B cell (primary cell): ENCODE measurements around the gene CERS6. TPM values are rescaled to one million over a fixed set of nuclear protein-coding genes. Genes with fewer than 3 reads are reported as not detected.

Source experiments
- ATAC-seq: fragments of 200-7000 bp; cut with Tn5 transposase; one replicate; pipeline ENCODE4 v1.10.0; 2021; ENCODE audit warnings: low read depth, mild to moderate bottlenecking, moderate number of reproducible peaks, moderate library complexity
- CTCF ChIA-PET: fragments of 350-600 bp; sonication (Branson Sonifier 250); formaldehyde crosslinking; loops from one replicate; lab custom pipeline; 2021; ENCODE audit warnings: antibody characterized with exemption, inconsistent platforms; lab: Charles Lee
- POLR2A ChIA-PET: fragments of 350-600 bp; sonication (Branson Sonifier 250); formaldehyde crosslinking; loops from one replicate; lab custom pipeline; 2021; ENCODE audit warnings: antibody characterized with exemption; lab: Charles Lee
- DNase-seq: peaks from one replicate; pipeline ENCODE4 v3.0.0; 2013
- H2AFZ ChIP-seq: 2 replicates; pipeline ENCODE4 v1.6.1; 2012; ENCODE audit warnings: mild to moderate bottlenecking, low read depth, low read length; ENCODE audit not compliant: insufficient read depth, poor library complexity, severe bottlenecking
- H3K27ac ChIP-seq, 2 donors: 1 replicate in 1 of 2; 2 replicates in 1 of 2; pipeline ENCODE4 v1.5.1; 2012 to 2013; ENCODE audit warnings: low read length in 2 of 2, mild to moderate bottlenecking in 2 of 2, moderate library complexity in 1 of 2
- H3K27me3 ChIP-seq, 4 experiments: fragments of 200-600 bp in 1 of 4; sonication (generic) in 1 of 4; replicated peaks in 1 of 4; 1 replicate in 2 of 4; 2 replicates in 2 of 4; pipeline versions ENCODE4 v1.6.1 to v1.7.0; 2013 to 2016; ENCODE audit warnings: low read length in 3 of 4, mild to moderate bottlenecking in 2 of 4, mixed read lengths in 1 of 4, moderate library complexity in 1 of 4; ENCODE audit not compliant: insufficient read depth in 4 of 4, control insufficient read depth in 3 of 4; ENCODE audit errors: control extremely low read depth in 1 of 4
- H3K36me3 ChIP-seq, 2 experiments: replicated peaks in 1 of 2; 1 replicate in 1 of 2; 2 replicates in 1 of 2; pipeline versions ENCODE4 v1.6.1 to v1.7.1; 2013; ENCODE audit warnings: low read length in 1 of 2; ENCODE audit not compliant: insufficient read depth in 2 of 2, control insufficient read depth in 1 of 2; ENCODE audit errors: control extremely low read depth in 1 of 2, extremely low read depth in 1 of 2
- H3K4me1 ChIP-seq, 2 donors: fragments of 200-600 bp in 1 of 2; sonication (generic) in 1 of 2; 1 replicate in 1 of 2; 2 replicates in 1 of 2; pipeline versions ENCODE4 v1.5.1 to v1.6.1; 2013 to 2017; ENCODE audit warnings: low read length in 2 of 2; ENCODE audit not compliant: control insufficient read depth in 2 of 2, insufficient read depth in 2 of 2
- H3K4me2 ChIP-seq: replicated peaks from 2 replicates; pipeline ENCODE3; 2012; ENCODE audit warnings: mild to moderate bottlenecking, low read depth, low read length; ENCODE audit not compliant: poor library complexity, severe bottlenecking
- H3K4me3 ChIP-seq, 5 experiments: fragments of 200-600 bp in 1 of 5; sonication (generic) in 1 of 5; 1 replicate in 3 of 5; 2 replicates in 2 of 5; pipeline versions ENCODE4 v1.5.1 to v1.7.0; 2011 to 2016; ENCODE audit warnings: low read length in 4 of 5, mild to moderate bottlenecking in 4 of 5, low read depth in 2 of 5, control low read depth in 1 of 5, moderate library complexity in 1 of 5; ENCODE audit not compliant: insufficient read depth in 1 of 5; ENCODE audit errors: control extremely low read depth in 1 of 5, extremely low read depth in 1 of 5
- H3K79me2 ChIP-seq: fragments of 200-600 bp; sonication (generic); one replicate; pipeline ENCODE4 v1.6.0; 2016; ENCODE audit warnings: low read length; ENCODE audit not compliant: control insufficient read depth, insufficient read depth
- H3K9ac ChIP-seq: fragments of 200-600 bp; sonication (generic); 2 replicates; pipeline ENCODE4 v1.6.1; 2017; ENCODE audit warnings: mild to moderate bottlenecking, low read length, moderate library complexity
- H3K9me3 ChIP-seq, 3 donors: one replicate each; pipeline versions ENCODE4 v1.6.1 to v1.7.1; 2013; ENCODE audit warnings: low read length in 2 of 3; ENCODE audit not compliant: control insufficient read depth in 2 of 3, insufficient read depth in 1 of 3; ENCODE audit errors: control extremely low read depth in 1 of 3
- H4K20me1 ChIP-seq: 2 replicates; pipeline ENCODE4 v1.6.0; 2012; ENCODE audit warnings: mild to moderate bottlenecking, low read length; ENCODE audit not compliant: insufficient read depth, control insufficient read depth, poor library complexity, severe bottlenecking
- H3K27ac Mint-ChIP-seq: one replicate; pipeline ENCODE4 v1.8.0; 2021; ENCODE audit warnings: mixed read lengths
- H3K27me3 Mint-ChIP-seq: one replicate; pipeline ENCODE4 v1.8.0; 2021; ENCODE audit warnings: mixed read lengths
- H3K4me1 Mint-ChIP-seq: one replicate; pipeline ENCODE4 v1.8.0; 2021; ENCODE audit warnings: mixed read lengths
- H3K4me3 Mint-ChIP-seq: one replicate; pipeline ENCODE4 v1.8.0; 2021; ENCODE audit warnings: mixed read lengths
- H3K9me3 Mint-ChIP-seq: one replicate; pipeline ENCODE4 v1.8.0; 2022; ENCODE audit warnings: mixed read lengths; ENCODE audit not compliant: insufficient read depth
- CTCF ChIP-seq: fragments of 200-600 bp; IDR thresholded peaks from one replicate; pipeline ENCODE4 v1.8.0; 2022; ENCODE audit warnings: antibody characterized with exemption, mild to moderate bottlenecking
- EZH2 ChIP-seq: IDR thresholded peaks from 2 replicates; pipeline ENCODE4 v1.6.1; 2012; ENCODE audit warnings: borderline replicate concordance, low read depth, mild to moderate bottlenecking, moderate library complexity, low read length; ENCODE audit not compliant: insufficient read depth, poor library complexity, severe bottlenecking
- WGBS: methylation state at CpG from one replicate; pipeline ENCODE4 v1.1.5; 2013; ENCODE audit warnings: missing lambda C conversion rate; ENCODE audit not compliant: insufficient coverage; 5-methylcytosine and 5-hydroxymethylcytosine counted together
- intact Hi-C: fragments of 100-400 bp; cut with micrococcal nuclease; formaldehyde crosslinking; loops from one replicate; pipeline ENCODE4 v1.10.0; 2022
- polyA plus RNA-seq: library from polyadenylated mRNA; depleted of rRNA; stranded (reverse); fragments of >200 nt; gene quantifications from 2 replicates; pipeline ENCODE4 v1.2.3, GENCODE V29; 2012
- total RNA-seq, 2 donors: library from RNA; stranded (reverse); fragments of 120-200 nt in 1 of 2; gene quantifications; 1 replicate in 1 of 2; 2 replicates in 1 of 2; pipeline versions ENCODE4 v1.2.3 to v1.2.4, GENCODE V29; 2013 to 2022

The CERS6 gene
- total and polyA plus RNA-seq, 2 donors (not counting 1 experiment from before 2014, with no cell fraction given): 2.2 to 5.5 TPM

- no peaks in the 10 kb centered on the region for H4K20me1 ChIP-seq
- H3K79me2 ChIP-seq: no peaks in the 10 kb centered on the region
- Mint-ChIP-seq H3K4me3 (no peak overlapping the region), H3K27me3 (peaks cover 6% of the 10 kb centered on the region), H3K9me3 (peaks cover 5% of the 10 kb centered on the region), H3K4me1 (no peaks in the 10 kb centered on the region), H3K27ac (no peak overlapping the region)
- DNase-seq: no peak
- intact Hi-C loops: loop anchor here (10.0 kb wide), 1 partner anchor 241 kb away; no protein-coding TSS in a partner anchor
- H2AFZ ChIP-seq: no peak overlapping the region
- no peak overlapping the region for H3K4me3 ChIP-seq
- H3K9me3 ChIP-seq: peaks cover 2 to 8% (median 6%) of the 10 kb centered on the region in 3 donors
- TF ChIP-seq CTCF (no peak), EZH2 (no peak)
- CTCF ChIA-PET: no interaction called here
- POLR2A ChIA-PET: no interaction called here
- H3K4me1 ChIP-seq: no peaks in the 10 kb centered on the region
- ATAC-seq: no peak
- no peak overlapping the region for H3K9ac ChIP-seq
- H3K4me2 ChIP-seq: no peak overlapping the region
- no peak overlapping the region for H3K27ac ChIP-seq
- no peaks in the 10 kb centered on the region for H3K27me3 ChIP-seq
- H3K36me3 ChIP-seq: no peaks in the 10 kb centered on the region
Observed at GRCh38 chr2:168443818-168444217, 12.3 kb upstream of the CERS6 start.

DNA sequence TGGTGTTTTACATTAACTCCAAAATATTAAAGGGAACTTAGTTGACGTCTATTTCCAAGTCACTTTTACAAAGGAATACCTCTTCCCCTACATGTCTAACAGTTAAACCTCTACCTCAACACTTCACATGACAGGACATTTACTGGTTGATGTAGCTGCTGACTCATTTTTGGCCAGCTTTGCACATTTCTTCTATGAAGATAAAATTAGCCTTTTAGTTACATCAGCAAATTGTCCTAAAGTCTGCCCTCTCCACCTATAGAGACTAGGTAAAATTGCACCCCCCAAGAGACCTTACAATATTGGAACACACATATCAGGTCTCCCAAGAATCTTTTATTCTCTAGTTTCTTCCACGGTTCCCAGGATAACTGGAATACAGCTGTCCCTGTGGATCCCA, 10.1 kb upstream of the CERS6 start:
- no peak overlapping the region for H3K27ac ChIP-seq
- no peak overlapping the region for H3K4me3 ChIP-seq
- H3K4me1 Mint-ChIP-seq: no peaks in the 10 kb centered on the region
- no peak for ATAC-seq
- no CpG with 5 or more reads among the region's 2 CpGs for WGBS
- H3K27me3 Mint-ChIP-seq: peaks cover 2% of the 10 kb centered on the region
- H3K4me3 Mint-ChIP-seq: no peak overlapping the region
- POLR2A ChIA-PET: no interaction called here
- no peaks in the 10 kb centered on the region for H3K4me1 ChIP-seq
- no peak overlapping the region for H3K9ac ChIP-seq
- H4K20me1 ChIP-seq: no peaks in the 10 kb centered on the region
- H2AFZ ChIP-seq: no peak overlapping the region
- H3K36me3 ChIP-seq: no peaks in the 10 kb centered on the region
- H3K9me3 Mint-ChIP-seq: peaks cover 5% of the 10 kb centered on the region
- DNase-seq: no peak
- H3K4me2 ChIP-seq: no peak overlapping the region
- no peaks in the 10 kb centered on the region for H3K79me2 ChIP-seq
- TF ChIP-seq CTCF: no peak
- no peak for TF ChIP-seq EZH2
- no peak overlapping the region for H3K27ac Mint-ChIP-seq
- no peaks in the 10 kb centered on the region for H3K27me3 ChIP-seq
- intact Hi-C loops: loop anchor here (10.0 kb wide), 1 partner anchor 239 kb away; no protein-coding TSS in a partner anchor
- CTCF ChIA-PET: no interaction called here
- peaks cover 2 to 8% (median 6%) of the 10 kb centered on the region in 3 donors for H3K9me3 ChIP-seq
